Retinal pigment epithelial cell (primary cell): ENCODE measurements around the gene MOCOS.
A peak's percentile ranks its signal among the peaks of the same experiment; 100 is the strongest.

Experiments used
- DNase-seq: peaks from one replicate; pipeline ENCODE4 v3.0.0-alpha.2; 2010; ENCODE audit warnings: low read depth
- H3K4me3 ChIP-seq: 2 replicates; pipeline ENCODE4 v1.5.1; 2011; ENCODE audit warnings: mild to moderate bottlenecking, low read length, control low read depth, moderate library complexity
- TF ChIP-seq, protein P1 (sequence below): conservative IDR thresholded peaks from 2 replicates; pipeline ENCODE4 v1.5.1; 2011; ENCODE audit warnings: low read depth, low read length, control low read depth, inconsistent platforms

The MOCOS gene, protein sequence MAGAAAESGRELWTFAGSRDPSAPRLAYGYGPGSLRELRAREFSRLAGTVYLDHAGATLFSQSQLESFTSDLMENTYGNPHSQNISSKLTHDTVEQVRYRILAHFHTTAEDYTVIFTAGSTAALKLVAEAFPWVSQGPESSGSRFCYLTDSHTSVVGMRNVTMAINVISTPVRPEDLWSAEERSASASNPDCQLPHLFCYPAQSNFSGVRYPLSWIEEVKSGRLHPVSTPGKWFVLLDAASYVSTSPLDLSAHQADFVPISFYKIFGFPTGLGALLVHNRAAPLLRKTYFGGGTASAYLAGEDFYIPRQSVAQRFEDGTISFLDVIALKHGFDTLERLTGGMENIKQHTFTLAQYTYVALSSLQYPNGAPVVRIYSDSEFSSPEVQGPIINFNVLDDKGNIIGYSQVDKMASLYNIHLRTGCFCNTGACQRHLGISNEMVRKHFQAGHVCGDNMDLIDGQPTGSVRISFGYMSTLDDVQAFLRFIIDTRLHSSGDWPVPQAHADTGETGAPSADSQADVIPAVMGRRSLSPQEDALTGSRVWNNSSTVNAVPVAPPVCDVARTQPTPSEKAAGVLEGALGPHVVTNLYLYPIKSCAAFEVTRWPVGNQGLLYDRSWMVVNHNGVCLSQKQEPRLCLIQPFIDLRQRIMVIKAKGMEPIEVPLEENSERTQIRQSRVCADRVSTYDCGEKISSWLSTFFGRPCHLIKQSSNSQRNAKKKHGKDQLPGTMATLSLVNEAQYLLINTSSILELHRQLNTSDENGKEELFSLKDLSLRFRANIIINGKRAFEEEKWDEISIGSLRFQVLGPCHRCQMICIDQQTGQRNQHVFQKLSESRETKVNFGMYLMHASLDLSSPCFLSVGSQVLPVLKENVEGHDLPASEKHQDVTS

DNA sequence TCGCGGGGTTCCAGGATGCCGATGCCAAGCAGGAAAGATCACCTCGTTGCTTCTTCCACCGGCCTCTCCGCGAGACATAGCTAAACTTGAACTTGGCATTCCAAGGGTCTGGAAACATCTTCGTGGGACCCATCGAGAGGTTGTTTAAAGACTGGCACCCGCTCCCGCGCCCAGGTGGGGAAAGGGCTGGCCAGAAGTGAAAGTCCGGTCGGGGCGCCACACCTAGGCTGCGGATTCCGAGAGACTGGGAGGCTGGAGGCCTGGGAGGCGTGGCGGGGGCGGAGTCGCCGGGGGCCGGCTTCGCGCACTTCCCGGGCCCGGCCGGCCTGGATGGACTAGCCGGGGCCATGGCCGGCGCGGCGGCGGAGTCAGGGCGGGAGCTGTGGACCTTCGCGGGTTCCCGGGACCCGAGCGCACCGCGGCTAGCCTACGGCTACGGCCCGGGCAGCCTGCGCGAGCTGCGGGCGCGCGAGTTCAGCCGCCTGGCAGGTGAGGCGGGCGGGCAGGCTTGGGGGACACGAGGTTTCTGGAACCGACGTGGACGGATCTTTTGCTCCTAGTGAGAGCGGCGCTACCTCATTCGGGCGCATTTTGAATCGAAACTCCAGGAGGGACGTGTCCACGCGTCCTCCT, at the start of gene MOCOS:
Gene MOCOS (plus strand): TSS at position 305 of the 633 bp plus-strand sequence. CDS start 43 bp downstream, at position 348.
- no peak for DNase-seq
- TF ChIP-seq, protein P1, sequence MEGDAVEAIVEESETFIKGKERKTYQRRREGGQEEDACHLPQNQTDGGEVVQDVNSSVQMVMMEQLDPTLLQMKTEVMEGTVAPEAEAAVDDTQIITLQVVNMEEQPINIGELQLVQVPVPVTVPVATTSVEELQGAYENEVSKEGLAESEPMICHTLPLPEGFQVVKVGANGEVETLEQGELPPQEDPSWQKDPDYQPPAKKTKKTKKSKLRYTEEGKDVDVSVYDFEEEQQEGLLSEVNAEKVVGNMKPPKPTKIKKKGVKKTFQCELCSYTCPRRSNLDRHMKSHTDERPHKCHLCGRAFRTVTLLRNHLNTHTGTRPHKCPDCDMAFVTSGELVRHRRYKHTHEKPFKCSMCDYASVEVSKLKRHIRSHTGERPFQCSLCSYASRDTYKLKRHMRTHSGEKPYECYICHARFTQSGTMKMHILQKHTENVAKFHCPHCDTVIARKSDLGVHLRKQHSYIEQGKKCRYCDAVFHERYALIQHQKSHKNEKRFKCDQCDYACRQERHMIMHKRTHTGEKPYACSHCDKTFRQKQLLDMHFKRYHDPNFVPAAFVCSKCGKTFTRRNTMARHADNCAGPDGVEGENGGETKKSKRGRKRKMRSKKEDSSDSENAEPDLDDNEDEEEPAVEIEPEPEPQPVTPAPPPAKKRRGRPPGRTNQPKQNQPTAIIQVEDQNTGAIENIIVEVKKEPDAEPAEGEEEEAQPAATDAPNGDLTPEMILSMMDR: no peak
- peak within 1 kb of the TSS; percentile 78 for H3K4me3 ChIP-seq

DNA sequence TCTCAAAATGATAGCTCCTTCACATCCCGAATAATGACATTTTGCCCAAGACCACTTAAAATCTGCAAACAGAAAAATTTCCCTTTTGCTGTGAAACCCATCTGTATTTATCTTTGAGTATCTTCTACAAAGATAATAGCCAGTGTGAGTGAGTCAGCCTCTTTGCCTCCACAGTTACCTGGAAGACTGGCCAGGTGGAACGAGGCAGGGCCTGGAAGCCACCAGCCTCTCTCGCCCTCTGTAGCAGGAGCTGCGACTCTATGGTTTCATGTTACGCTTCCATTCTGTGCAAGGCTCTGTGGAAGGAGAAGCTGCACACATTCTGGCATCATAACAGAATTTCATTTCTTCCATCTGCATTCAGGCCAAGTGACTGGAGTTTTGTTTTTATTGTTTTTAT, 48.1 kb upstream of the MOCOS start:
- DNase-seq: no peak
- H3K4me3 ChIP-seq: no peak overlapping the region
- TF ChIP-seq, protein P1: no peak

DNA sequence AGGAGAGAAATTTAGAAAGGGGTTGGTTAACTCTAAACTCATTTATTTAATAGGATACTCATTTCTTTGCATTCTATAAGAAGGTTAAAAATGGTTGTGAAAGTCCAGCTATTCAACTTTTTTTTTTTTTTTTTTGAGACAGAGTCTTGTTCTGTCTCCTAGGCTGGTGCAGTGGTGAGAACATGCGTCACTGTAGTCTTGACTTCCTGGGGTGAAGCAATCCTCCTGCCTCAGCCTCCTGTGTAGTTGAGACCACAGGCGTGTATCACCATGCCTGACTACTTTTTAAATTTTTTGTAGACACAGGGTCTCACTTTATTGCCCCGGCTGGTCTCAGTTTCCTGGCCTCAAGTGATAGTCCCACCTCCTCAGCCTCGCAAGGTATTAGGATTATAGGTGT, 45.7 kb upstream of the MOCOS start:
- no peak overlapping the region for H3K4me3 ChIP-seq
- no peak for DNase-seq
- TF ChIP-seq, protein P1: no peak

DNA sequence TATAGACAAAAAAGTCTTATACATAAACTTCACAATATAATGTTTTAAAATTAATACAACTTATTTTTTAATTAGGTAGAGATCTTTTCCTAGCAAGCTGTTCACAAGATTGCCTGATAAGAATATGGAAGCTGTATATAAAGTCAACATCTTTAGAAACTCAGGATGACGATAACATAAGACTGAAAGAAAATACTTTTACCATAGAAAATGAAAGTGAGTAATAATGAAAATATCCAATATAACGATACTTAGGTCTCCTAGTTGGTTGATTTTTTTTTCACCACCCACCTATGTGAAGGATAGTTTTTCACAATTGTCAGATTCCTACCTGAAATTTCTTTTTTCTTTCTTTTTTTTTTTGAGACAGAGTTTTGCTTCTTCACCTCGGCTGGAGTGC, 44.5 kb upstream of the MOCOS start:
- no peak for DNase-seq
- TF ChIP-seq, protein P1: no peak
- H3K4me3 ChIP-seq: no peak overlapping the region

DNA sequence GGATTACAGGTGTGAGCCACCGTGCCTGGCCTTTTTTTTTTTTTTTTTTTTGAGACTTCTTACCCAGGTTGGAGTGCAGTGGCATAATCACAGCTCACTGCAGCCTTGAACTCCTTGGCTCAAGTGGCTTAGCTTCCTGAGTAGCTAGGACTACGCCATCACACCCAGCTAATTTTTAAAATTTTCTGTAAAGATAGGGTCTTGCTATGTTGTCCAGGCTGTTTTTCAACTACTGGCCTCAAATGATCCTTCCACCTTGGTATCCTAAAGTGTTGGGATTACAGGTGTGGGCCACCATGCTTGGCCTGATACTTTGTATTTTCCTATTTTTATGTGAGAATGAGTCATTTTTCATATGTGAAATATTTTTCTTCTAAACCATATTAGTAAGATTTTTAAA, 43.9 kb upstream of the MOCOS start:
- TF ChIP-seq, protein P1: no peak
- no peak for DNase-seq
- H3K4me3 ChIP-seq: no peak overlapping the region

DNA sequence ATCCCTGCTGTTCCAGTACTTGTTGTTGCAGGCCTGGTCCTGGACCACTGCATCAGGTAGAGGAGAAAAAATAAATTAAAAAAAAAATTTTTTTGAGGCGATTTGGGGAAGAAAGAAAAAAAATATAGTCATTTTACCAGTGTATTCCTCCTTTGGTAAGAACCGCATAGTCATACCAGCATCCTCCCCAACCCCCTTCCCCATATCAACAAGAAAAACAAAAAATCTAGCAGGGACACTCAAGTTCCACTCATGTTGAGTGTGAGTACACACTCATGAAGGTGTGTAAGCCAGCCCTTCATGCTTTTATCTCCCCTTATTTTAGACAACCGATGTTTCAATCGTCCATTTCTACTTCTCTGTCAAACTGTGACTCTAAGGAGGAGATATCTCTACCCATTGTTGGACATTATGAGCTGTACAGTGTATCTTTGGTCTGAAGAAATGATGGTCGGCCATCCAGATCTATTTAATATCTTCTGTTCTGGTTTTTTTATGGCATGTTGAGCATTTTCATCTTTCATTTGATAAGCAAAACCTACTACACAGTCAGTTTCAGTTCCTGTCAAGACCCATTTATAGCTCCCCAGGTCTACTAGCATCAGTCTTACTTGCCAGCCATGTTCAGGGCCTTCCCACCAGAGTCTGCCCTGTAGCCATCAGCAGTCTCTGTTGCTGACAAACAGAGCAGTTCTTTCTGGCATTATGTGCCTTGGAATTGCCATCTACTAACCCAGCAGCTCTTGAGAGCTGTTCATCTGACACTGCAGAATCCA, 37.6 kb upstream of the MOCOS start:
- no peak for DNase-seq
- no peak overlapping the region for H3K4me3 ChIP-seq
- TF ChIP-seq, protein P1: no peak
